Measurements from ENCODE around the gene CCDC60.

Gene CCDC60

GRCh38 chr12:119385659-119386058 lies 51.1 kb downstream of the CCDC60 start:
- no peak for DNase-seq

GRCh38 chr12:119389687-119390086 lies 55.2 kb downstream of the CCDC60 start:
- no peak for DNase-seq

- DNase-seq: no peak
These were observed 57.1 kb downstream of the CCDC60 start for GRCh38 chr12:119391673-119392072.

GRCh38 chr12:119393677-119394076 lies 59.1 kb downstream of the CCDC60 start:
- DNase-seq: no peak

- DNase-seq: no peak
These were observed 63.0 kb downstream of the CCDC60 start for GRCh38 chr12:119397540-119397939.

GRCh38 chr12:119398190-119398589 lies 63.7 kb downstream of the CCDC60 start:
- DNase-seq: no peak

GRCh38 chr12:119399301-119399700 lies 64.8 kb downstream of the CCDC60 start:
- DNase-seq: no peak

- DNase-seq: no peak
These were observed 71.8 kb downstream of the CCDC60 start for GRCh38 chr12:119406308-119406707.

- no peak for DNase-seq
These were observed 72.3 kb downstream of the CCDC60 start for GRCh38 chr12:119406811-119407210.

- no peak for DNase-seq
These were observed 74.5 kb downstream of the CCDC60 start for GRCh38 chr12:119409043-119409442.

GRCh38 chr12:119410396-119410795 lies 75.9 kb downstream of the CCDC60 start:
- DNase-seq: no peak

GRCh38 chr12:119412306-119412705 lies 77.8 kb downstream of the CCDC60 start:
- DNase-seq: no peak

GRCh38 chr12:119412811-119413794 lies 78.6 kb downstream of the CCDC60 start:
- peak; percentile 49 for DNase-seq

- DNase-seq: no peak
These were observed 81.2 kb downstream of the CCDC60 start for GRCh38 chr12:119415714-119416113.

- DNase-seq: no peak
These were observed 82.9 kb downstream of the CCDC60 start for GRCh38 chr12:119417440-119417839.

GRCh38 chr12:119419381-119419780 lies 84.9 kb downstream of the CCDC60 start:
- DNase-seq: no peak

- no peak for DNase-seq
These were observed 88.8 kb downstream of the CCDC60 start for GRCh38 chr12:119423285-119423684.

GRCh38 chr12:119425623-119426022 lies 91.1 kb downstream of the CCDC60 start:
- no peak for DNase-seq

GRCh38 chr12:119431151-119431550 lies 96.6 kb downstream of the CCDC60 start:
- DNase-seq: no peak

- no peak for DNase-seq
These were observed 98.4 kb downstream of the CCDC60 start for GRCh38 chr12:119432949-119433348.

GRCh38 chr12:119440803-119441360 lies 106.4 kb downstream of the CCDC60 start:
- DNase-seq: no peak

- DNase-seq: peak; percentile 34
These were observed 110.0 kb downstream of the CCDC60 start for GRCh38 chr12:119444462-119445044.

GRCh38 chr12:119446459-119446858 lies 111.9 kb downstream of the CCDC60 start:
- no peak for DNase-seq

GRCh38 chr12:119447126-119447525 lies 112.6 kb downstream of the CCDC60 start:
- no peak for DNase-seq
